GM12875 (cell line): ENCODE measurements around the gene PAPOLB.

Experiments used
- H3K4me3 ChIP-seq: one replicate; pipeline ENCODE4 v1.5.1; 2011; ENCODE audit warnings: low read depth, low read length, control low read depth
- TF ChIP-seq, protein P1 (sequence below): IDR thresholded peaks from 2 replicates; pipeline ENCODE4 v1.5.1; 2011; ENCODE audit warnings: low read depth, mild to moderate bottlenecking, control low read depth, inconsistent platforms, low read length, moderate library complexity, borderline replicate concordance; ENCODE audit not compliant: insufficient read depth

Gene PAPOLB

DNA sequence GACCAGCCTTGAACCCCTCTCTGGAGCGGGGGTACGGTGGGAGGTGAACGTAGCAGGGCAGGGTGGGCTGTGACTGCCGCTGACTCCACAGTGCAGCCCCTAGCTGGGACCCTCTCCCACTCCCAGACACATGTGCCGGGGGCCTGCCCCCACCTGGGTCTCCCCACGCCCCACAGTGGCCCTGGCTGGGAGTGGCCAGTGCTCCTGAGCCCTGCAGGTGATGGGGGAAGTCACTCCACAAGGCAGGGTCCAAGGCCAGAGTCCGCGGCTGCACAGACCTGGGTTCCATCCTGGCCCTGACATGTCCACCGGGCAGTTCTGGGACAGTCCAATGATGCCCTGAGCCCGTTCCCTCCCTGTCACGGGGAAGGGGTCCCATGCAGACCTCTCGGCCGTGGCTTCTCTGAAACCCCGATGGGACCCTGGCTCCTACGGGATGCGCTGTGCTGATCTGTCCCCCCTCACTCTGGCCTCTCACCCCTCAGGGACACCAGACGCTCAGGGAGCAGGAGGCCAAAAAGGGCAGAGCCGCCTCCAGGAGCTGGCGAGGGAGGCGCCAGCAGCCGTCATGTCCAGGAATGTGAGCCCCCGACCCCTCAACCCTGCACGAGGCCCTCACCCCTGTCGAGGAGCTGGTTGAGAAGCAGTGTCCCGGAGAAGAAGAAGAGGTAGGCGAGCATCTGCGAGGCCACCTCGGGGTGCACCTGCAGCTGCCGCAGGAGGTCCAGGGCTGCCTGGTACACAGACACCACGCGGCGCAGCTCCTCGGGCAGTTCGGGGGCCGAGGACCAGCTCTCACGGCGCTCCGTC is 46.0 kb downstream of the PAPOLB start:
- no peak overlapping the region for H3K4me3 ChIP-seq
- TF ChIP-seq, protein P1, sequence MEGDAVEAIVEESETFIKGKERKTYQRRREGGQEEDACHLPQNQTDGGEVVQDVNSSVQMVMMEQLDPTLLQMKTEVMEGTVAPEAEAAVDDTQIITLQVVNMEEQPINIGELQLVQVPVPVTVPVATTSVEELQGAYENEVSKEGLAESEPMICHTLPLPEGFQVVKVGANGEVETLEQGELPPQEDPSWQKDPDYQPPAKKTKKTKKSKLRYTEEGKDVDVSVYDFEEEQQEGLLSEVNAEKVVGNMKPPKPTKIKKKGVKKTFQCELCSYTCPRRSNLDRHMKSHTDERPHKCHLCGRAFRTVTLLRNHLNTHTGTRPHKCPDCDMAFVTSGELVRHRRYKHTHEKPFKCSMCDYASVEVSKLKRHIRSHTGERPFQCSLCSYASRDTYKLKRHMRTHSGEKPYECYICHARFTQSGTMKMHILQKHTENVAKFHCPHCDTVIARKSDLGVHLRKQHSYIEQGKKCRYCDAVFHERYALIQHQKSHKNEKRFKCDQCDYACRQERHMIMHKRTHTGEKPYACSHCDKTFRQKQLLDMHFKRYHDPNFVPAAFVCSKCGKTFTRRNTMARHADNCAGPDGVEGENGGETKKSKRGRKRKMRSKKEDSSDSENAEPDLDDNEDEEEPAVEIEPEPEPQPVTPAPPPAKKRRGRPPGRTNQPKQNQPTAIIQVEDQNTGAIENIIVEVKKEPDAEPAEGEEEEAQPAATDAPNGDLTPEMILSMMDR = peak; percentile 13; the same call in 1 of the 2 replicates

DNA sequence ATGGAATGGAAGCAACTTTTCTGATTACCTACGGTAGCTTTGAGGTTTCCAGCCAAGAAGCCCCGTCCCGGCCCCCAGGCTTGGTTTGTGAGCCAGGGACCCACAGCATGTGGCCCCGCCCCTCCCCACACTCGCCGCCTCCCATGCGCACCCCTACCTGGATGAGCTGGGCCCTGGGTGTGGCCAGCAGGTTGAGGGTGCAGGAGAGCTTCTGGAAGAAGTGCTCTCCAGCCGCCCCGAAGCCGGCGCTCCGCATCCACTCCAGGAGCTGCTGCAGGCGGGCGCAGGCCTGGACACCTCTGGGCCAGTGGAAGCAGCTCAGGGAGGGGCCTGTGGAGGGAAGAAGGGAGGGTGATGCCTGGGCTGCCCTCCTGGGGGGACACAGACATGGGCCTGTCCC is 46.7 kb downstream of the PAPOLB start:
- H3K4me3 ChIP-seq = no peak overlapping the region
- TF ChIP-seq, protein P1 = no peak

DNA sequence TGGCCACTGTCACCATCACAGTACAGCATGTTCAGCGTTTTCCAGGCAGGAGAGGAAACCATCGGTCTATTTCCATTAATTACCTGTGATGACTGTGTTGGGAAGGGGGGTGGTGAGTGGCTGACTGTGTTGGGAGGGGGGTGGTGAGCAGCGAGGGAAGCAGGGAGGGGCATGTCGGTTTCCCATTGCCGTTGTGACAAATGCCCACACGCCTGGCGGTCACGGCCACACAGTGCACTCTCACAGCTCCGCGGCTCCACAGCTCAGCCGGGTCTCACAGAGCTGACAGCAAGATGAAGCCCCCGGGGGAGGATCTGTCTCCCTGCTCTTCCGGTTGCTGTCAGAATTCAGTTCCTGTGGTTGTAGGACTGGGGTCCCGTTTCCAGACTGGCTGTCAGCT is 47.4 kb downstream of the PAPOLB start:
- TF ChIP-seq, protein P1 = 0 out of 2 replicates have a peak, but pooled peaks have one; percentile 7
- no peak overlapping the region for H3K4me3 ChIP-seq

DNA sequence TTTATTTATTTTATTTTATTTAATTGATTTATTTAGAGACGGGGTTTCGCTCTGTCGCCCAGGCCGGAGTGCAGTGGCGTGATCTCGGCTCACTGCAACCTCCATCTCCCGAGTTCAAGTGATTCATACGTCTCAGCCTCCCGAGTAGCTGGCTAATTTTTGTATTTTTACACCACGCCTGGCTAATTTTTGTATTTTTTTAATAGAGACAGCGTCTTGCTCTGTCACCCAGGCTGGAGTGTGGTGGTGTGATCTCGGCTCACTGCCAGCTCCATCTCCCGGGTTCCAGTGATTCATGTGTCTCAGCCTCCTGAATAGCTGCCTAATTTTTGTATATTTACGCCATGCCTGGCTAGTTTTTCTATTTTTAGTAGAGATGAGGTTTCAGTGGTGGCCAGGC is 52.2 kb downstream of the PAPOLB start:
- TF ChIP-seq, protein P1 = no peak
- no peak overlapping the region for H3K4me3 ChIP-seq

DNA sequence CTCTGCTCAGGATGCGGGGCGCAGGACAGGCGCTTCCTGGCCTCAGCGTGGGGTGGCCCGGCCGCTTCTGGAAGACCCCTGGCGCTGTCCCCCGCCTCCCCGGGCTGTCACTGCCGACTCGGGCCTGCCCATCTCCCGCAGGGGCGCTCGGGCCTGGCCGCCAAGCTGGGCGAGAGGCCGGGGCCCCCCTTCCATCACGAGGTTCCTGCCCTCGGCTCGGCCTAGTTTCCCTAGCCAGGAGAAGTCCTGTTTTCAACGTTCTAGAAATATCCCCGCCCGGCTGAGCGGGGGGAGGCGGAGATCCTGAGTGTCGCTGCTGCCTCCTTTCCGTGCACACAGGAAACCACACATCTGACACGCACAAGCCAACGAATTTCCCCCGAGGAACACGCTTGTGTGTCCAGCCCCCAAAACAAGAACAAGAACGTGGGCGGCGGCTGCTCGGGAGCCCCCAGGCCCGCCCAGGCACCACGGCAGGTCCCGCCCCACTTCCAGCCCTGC is 52.7 kb downstream of the PAPOLB start:
- TF ChIP-seq, protein P1 = no peak
- peak overlapping the region; percentile 10 for H3K4me3 ChIP-seq

DNA sequence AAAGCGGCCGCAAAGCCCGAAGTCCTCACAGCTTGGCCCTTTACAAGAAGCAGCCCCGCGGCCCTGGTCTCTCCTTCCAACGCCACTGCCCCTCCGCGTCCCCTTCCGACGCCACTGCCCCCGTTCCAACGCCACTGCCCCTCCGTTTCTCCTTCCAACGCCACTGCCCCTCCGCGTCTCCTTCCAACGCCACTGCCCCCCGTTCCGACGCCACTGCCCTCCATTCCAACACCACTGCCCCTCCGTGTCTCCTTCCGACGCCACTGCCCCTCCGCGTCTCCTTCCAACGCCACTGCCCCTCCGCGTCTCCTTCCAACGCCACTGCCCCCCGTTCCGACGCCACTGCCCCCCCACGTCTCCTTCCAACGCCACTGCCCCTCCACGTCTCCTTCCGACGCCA is 53.3 kb downstream of the PAPOLB start:
- H3K4me3 ChIP-seq = no peak overlapping the region
- TF ChIP-seq, protein P1 = no peak

DNA sequence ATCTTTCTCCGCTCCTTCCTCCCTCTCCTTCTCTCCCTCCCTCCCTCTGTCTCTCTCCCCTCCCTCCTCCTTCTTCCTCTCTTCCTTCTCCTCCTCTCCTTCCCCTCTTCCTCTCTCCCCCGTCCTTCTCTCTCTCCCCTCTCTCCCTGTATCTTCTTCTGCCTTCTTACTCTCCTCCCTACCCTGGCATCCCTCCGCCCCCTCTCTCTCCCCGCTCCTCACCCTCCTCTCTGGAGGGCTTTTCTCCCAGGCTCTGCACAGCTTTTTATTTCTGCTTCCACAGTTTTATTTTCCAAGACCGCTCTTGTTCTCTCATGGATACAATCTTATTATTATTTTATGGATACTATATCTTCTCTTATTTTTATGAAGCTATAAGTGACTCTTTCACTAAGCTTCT is 53.8 kb downstream of the PAPOLB start:
- TF ChIP-seq, protein P1 = no peak
- no peak overlapping the region for H3K4me3 ChIP-seq
